OCI-LY1 (cell line): ENCODE results near the gene NOP14.

Source experiments
- CTCF ChIP-seq: fragments of 200-600 bp; sonication (generic), shearing (Covaris generic); IDR thresholded peaks from 2 replicates; pipeline ENCODE4 v1.5.1; 2017; ENCODE audit warnings: mild to moderate bottlenecking, antibody characterized with exemption, low read length, moderate library complexity, mixed read lengths
- EZH2 ChIP-seq: fragments of 200-600 bp; sonication (generic), shearing (Covaris generic); IDR thresholded peaks from 2 replicates; pipeline ENCODE4 v1.8.0; 2017; ENCODE audit warnings: borderline replicate concordance, mixed run types, mild to moderate bottlenecking, antibody characterized with exemption, low read length, moderate library complexity, mixed read lengths

DNA sequence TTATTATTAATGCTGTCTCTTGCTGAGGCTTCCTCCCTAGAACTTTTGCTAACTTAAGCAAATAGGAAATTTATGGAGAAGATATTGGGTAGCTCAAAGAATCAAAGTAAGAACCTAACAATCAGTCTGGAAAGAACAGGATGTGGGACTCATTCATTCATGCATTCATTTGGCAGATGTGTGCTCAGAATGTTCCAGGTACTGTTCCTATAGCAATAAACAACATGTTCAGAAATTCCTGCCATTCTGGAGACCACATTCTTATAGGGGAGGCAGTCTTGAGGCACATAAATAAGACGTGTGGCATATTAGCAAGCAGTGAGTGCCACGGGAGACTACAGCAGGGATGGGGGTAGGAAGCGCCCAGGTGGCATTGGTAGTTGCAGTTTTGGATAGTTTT lies 5.2 kb upstream of the NOP14 start:
- TF ChIP-seq CTCF, result no peak
- TF ChIP-seq EZH2, result no peak
